GM08714 (cell line): ENCODE measurements around the gene ERFL.

Source experiments
- H3K4me3 ChIP-seq: fragments of 200-500 bp; sonication (Bioruptor generic); 2 replicates; pipeline ENCODE4 v1.5.1; 2014; ENCODE audit warnings: mild to moderate bottlenecking, low read length, inconsistent platforms
- ZNF274 ChIP-seq: IDR thresholded peaks from 2 replicates; pipeline ENCODE4 v1.6.1; 2012; ENCODE audit warnings: mild to moderate bottlenecking, low read depth, low read length

ERFL gene

GRCh38 chr19:41936961-41937360, 8.7 kb upstream of the ERFL start:
- no peak overlapping the region for H3K4me3 ChIP-seq
- no peak for TF ChIP-seq ZNF274

GRCh38 chr19:41936416-41936850, 8.2 kb upstream of the ERFL start:
- TF ChIP-seq ZNF274, result no peak
- no peak overlapping the region for H3K4me3 ChIP-seq

- H3K4me3 ChIP-seq, result no peak overlapping the region
- no peak for TF ChIP-seq ZNF274
Measured at GRCh38 chr19:41935760-41936415, 7.6 kb upstream of the ERFL start.

DNA sequence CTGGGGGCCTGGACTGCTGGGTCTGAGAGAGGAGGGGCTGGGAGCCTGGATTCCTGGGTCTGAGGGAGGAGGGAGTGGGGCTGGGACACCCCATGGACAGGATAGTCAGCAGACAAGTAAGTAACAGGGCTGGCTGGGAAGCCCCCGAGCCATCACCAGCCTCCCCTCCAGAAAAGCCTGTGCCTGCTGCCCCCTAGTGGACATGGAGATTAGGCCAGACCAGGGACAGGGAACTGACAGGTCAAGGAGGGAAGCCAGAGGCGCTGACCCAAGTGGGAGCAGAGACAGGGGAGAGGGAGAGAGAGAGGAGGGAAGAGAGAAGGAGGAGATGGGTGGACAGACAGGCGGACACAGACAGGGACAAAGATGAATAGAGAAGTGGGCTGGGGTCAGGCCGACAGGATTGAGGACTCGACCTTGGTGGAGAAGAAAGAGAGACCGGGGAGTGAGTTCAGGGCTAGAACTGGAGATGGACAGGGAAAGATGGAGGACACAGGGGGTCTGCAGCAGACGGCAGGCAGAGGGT, 6.7 kb upstream of the ERFL start:
- TF ChIP-seq ZNF274, result no peak
- H3K4me3 ChIP-seq, result no peak overlapping the region

GRCh38 chr19:41933693-41934426, 5.6 kb upstream of the ERFL start:
- H3K4me3 ChIP-seq, result no peak overlapping the region
- no peak for TF ChIP-seq ZNF274

DNA sequence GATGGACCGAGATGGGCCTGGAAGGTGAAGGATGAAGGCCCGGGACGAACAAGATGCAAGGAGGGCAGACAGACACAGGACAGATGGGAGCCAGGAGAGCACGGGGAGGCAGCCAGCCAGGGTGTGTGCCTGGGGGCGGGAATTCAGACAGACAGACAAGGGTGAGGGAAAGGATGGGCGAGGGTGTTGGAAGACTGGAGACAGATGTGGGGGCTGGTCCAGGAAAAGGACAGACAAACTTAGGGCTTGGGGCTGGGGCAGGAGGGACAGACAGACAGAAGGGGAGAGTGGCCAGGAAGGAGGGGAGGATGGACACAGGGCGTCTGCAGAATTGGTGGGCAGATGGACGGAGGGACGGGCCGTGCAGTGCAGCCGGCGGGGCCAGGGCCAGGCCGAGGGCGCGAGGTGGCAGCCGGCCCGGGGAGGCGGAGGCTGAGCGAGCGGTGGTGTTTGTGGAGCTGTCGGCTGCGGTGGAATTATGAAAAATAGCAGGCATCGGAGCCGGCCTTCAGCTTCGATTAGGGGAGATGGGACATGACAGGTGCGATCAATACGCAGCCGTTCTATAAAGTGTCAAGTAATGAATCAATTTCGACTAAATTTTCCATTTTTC, 4.6 kb upstream of the ERFL start:
- H3K4me3 ChIP-seq, result no peak overlapping the region
- no peak for TF ChIP-seq ZNF274

DNA sequence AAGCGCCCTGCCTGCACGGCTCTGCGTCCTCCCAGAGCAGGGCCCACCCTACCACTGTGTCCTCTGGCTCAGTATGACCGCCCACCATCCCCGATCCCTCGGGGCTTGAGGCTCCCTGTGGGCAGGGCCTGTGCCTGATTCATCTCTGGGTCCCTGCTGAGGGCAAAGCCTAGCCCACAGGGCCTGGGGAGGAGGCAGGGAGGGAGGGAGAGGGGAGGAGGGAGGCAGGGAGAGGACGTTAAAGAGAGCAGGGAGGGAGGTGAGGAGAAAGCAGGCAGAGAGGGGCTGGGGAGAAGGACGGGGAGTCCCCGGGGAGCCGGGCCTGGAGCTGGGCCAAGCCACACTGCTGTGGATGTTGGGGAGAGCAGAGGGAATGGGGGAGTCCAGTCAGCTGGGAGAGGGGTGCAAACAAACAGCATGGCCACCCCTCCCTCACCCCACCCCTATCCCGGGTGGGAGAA, 4.0 kb upstream of the ERFL start:
- no peak for TF ChIP-seq ZNF274
- H3K4me3 ChIP-seq, result no peak overlapping the region

DNA sequence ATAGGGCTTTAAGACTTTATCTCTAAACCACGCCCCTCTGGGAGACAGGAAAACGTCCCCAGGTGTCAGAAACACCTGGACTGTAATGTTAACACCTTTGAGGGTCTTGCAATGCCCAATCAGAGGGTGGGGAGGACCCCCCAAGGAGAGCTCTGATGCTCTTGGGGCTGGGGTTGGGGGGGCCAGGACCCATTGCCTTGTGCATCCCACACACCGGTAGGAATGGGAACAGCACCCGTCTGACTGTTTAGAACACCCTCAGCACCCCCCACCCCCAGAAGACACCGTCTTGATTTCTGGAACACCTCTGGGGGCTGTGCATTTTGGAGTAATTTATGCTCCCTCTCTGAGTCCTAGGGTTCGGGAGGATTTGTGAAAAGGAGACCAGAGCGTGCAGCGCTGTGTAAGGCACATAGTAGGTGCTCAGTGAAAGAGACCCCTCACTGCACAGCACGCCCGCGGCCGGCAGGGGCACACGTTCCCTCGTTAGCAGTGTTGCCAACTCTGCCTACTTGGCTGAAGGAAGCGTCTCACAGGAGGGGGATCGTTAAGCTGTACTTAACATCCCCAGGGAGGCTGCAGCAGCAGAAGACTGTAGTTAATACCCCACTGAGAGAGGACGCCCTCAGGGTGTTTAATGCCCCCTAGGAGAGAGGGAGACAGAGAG, 2.8 kb upstream of the ERFL start:
- TF ChIP-seq ZNF274, result no peak

DNA sequence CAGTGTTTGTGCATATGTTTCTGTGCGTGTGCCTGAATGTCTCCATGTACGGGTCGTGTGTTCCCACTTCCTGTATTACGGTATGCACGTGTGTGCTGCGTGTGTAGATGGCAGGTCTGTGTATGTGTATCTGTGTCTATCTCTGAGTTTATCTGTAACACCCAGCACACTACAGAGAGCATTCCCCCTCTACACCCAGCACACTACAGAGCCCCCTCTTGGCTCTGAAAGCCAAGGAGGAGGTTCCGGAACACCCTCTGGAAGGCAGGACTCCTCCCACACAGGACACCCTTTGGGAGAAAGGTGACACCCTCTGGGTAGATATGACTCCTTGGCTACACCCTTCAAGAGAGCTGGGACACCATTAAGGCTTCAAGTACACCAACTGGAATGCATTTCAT, 2.1 kb upstream of the ERFL start:
- no peak for TF ChIP-seq ZNF274
- H3K4me3 ChIP-seq, result no peak overlapping the region

More for the DNA sequence above, 2.8 kb upstream of the ERFL start:
- no peak overlapping the region for H3K4me3 ChIP-seq

DNA sequence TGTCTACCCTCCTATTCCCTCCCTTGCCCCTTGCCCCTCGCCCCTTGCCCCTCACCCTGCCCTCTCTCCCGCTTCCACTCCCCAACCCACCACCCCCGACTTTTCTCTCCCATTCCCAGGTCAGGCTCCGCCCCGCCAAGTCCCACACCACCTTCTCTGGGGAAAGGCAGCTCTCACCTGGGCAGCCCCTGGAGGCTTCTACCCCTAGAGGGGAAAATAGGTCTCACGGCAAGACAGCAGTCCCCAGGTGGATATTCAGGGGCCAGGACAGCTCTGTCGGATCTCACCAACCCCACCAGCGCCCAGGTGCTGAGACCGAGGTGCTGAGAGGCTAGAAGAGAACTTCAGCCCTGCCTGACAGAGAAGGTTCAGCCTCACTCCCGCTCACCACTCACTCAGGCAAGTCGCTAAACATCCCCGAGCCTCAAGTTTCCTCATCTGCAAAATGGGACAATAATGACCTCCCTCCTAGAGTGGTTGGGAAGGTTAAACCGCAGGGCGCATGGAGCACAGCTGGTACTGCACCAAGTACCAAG, 1.4 kb upstream of the ERFL start:
- no peak for TF ChIP-seq ZNF274
- H3K4me3 ChIP-seq, result no peak overlapping the region

DNA sequence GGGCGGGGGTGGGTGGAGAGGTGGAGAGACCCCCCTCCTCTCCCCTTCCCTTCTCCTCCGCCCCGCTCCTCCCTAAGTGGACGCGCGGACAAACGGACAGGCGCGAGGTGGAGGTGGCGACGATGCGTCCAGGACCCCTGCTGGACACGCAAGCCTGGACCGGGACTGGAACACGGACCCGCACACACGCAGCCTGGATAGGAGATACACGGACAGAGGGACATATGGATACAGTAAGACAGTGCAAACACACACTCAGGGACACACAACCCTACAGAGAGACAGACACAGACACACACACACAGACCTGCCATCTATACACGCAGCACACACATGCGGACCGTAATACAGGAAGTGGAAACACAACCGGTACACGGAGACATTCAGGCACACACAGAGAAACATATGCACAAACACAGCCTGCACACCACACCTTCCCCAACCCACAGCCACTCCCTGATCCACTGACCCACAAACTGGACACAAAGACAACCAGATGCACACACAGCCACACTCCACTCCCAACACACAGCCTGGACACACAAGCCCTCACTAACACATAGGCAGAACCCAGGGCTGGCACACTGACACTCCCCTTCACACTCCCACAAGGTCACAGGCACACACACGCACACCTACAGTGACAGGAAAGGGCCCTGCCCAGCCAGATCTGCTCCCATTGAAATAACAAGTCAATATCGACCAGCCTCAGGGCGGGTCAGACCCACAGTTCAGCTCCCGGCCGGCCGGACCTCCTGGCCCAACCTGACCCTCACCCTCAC, 696 bp upstream of the ERFL start:
- H3K4me3 ChIP-seq, result peak overlapping the region; percentile 54; the same call in 1 of the 2 replicates
- no peak for TF ChIP-seq ZNF274

GRCh38 chr19:41927497-41928192, 604 bp downstream of the ERFL start:
- TF ChIP-seq ZNF274, result no peak
- peak overlapping the region; percentile 54 for H3K4me3 ChIP-seq
